ENCODE measurements around the gene MCOLN3.
"Not testable (repeated sequence)": the region's sequence is repeated elsewhere in the genome, so short reads cannot be mapped to it uniquely, and the experiment has no call there.

- TF ChIP-seq REST (IDR thresholded peaks at IDR 0.05; ENCODE audit: insufficient read depth in 1 of 2, low read depth in 2 of 2, low read length in 1 of 2); TCF7L2 (IDR thresholded peaks at IDR 0.05; ENCODE audit: low read depth, low read length): not testable (repeated sequence)
These were observed 61.7 kb downstream of the MCOLN3 start for GRCh38 chr1:84986561-84986960.
